ENCODE measurements around the gene ZNF382.
"Not testable (repeated sequence)": the region's sequence is repeated elsewhere in the genome, so short reads cannot be mapped to it uniquely, and the experiment has no call there.

Gene ZNF382

GRCh38 chr19:36577271-36577996, 27.7 kb upstream of the ZNF382 start:
- no peaks in the 10 kb centered on the region for H3K27me3 ChIP-seq (ENCODE audit: insufficient read depth, low read length, poor library complexity)
- peaks cover 16% of the 10 kb centered on the region for H3K4me1 ChIP-seq (ENCODE audit: insufficient read depth, low read length)
- TF ChIP-seq EZH2 (IDR thresholded peaks at IDR 0.05; ENCODE audit: borderline replicate concordance, low read depth, low read length, severe bottlenecking) (no peak), CTCF (IDR thresholded peaks at IDR 0.05; ENCODE audit: borderline replicate concordance, extremely low read depth, low read length, poor library complexity, severe bottlenecking) (no peak)
- H3K36me3 ChIP-seq (ENCODE audit: insufficient read depth, low read length), result peaks cover 57% of the 10 kb centered on the region
- H3K4me2 ChIP-seq (ENCODE audit: insufficient read depth, low read length), result no peak overlapping the region
- H3K9ac ChIP-seq (ENCODE audit: low read depth, low read length), result no peak overlapping the region
- H4K20me1 ChIP-seq (ENCODE audit: insufficient read depth, low read length), result 0 out of 2 replicates have a peak, but pooled peaks cover 2% of the 10 kb centered on the region
- H3K4me3 ChIP-seq (ENCODE audit: low read depth in 1 of 2, low read length in 2 of 2), result no peak overlapping the region
- no peak overlapping the region for H3K27ac ChIP-seq (ENCODE audit: low read length)
- no peak overlapping the region for H2AFZ ChIP-seq (ENCODE audit: low read depth, low read length)
- H3K79me2 ChIP-seq (ENCODE audit: insufficient read depth, low read length), result peaks cover 89% of the 10 kb centered on the region
- no peak for ATAC-seq (ENCODE audit: insufficient read depth, low read depth)
- H3K9me3 ChIP-seq (ENCODE audit: insufficient read depth, low read length, severe bottlenecking), result no peaks in the 10 kb centered on the region
- no peak for DNase-seq

- no peak for TF ChIP-seq EZH2 (IDR thresholded peaks at IDR 0.05; ENCODE audit: borderline replicate concordance, low read depth, low read length, severe bottlenecking)
- no peak for TF ChIP-seq CTCF (IDR thresholded peaks at IDR 0.05; ENCODE audit: borderline replicate concordance, extremely low read depth, low read length, poor library complexity, severe bottlenecking)
- H3K9me3 ChIP-seq (ENCODE audit: insufficient read depth, low read length, severe bottlenecking), result no peaks in the 10 kb centered on the region
- ATAC-seq (ENCODE audit: insufficient read depth, low read depth) (no peak), DNase-seq (no peak)
- H3K4me1 ChIP-seq (ENCODE audit: insufficient read depth, low read length), result peaks cover 9% of the 10 kb centered on the region
- peaks cover 79% of the 10 kb centered on the region for H3K79me2 ChIP-seq (ENCODE audit: insufficient read depth, low read length)
- H3K27ac ChIP-seq (ENCODE audit: low read length), result no peak overlapping the region
- 0 out of 2 replicates have a peak, but pooled peaks cover 2% of the 10 kb centered on the region for H4K20me1 ChIP-seq (ENCODE audit: insufficient read depth, low read length)
- H3K27me3 ChIP-seq (ENCODE audit: insufficient read depth, low read length, poor library complexity), result no peaks in the 10 kb centered on the region
- H3K9ac ChIP-seq (ENCODE audit: low read depth, low read length), result no peak overlapping the region
- H3K36me3 ChIP-seq (ENCODE audit: insufficient read depth, low read length), result peaks cover 70% of the 10 kb centered on the region
- no peak overlapping the region for H3K4me3 ChIP-seq (ENCODE audit: low read depth in 1 of 2, low read length in 2 of 2)
- no peak overlapping the region for H3K4me2 ChIP-seq (ENCODE audit: insufficient read depth, low read length)
- no peak overlapping the region for H2AFZ ChIP-seq (ENCODE audit: low read depth, low read length)
Observed at GRCh38 chr19:36579255-36579654, 25.9 kb upstream of the ZNF382 start.

- not testable (repeated sequence) for H3K4me2 ChIP-seq (ENCODE audit: insufficient read depth, low read length); ATAC-seq (ENCODE audit: insufficient read depth, low read depth); H4K20me1 ChIP-seq (ENCODE audit: insufficient read depth, low read length); H2AFZ ChIP-seq (ENCODE audit: low read depth, low read length); H3K9ac ChIP-seq (ENCODE audit: low read depth, low read length); H3K27ac ChIP-seq (ENCODE audit: low read length); H3K27me3 ChIP-seq (ENCODE audit: insufficient read depth, low read length, poor library complexity); H3K36me3 ChIP-seq (ENCODE audit: insufficient read depth, low read length); H3K9me3 ChIP-seq (ENCODE audit: insufficient read depth, low read length, severe bottlenecking); DNase-seq; H3K4me3 ChIP-seq (ENCODE audit: low read depth in 1 of 2, low read length in 2 of 2)
- H3K4me1 ChIP-seq (ENCODE audit: insufficient read depth, low read length), result peaks cover 37% of the 10 kb centered on the region
- peaks cover 94% of the 10 kb centered on the region for H3K79me2 ChIP-seq (ENCODE audit: insufficient read depth, low read length)
Observed at GRCh38 chr19:36602681-36603080, 2.4 kb upstream of the ZNF382 start.

GRCh38 chr19:36604656-36605100, 435 bp upstream of the ZNF382 start:
- ATAC-seq (ENCODE audit: insufficient read depth, low read depth), result peak; percentile 84
- Histone ChIP-seq H3K9me3 (ENCODE audit: insufficient read depth, low read length, severe bottlenecking) (no peaks in the 10 kb centered on the region), H3K9ac (ENCODE audit: low read depth, low read length) (peak overlapping the region; percentile 84), H3K27ac (ENCODE audit: low read length) (peak overlapping the region; percentile 92), H3K79me2 (ENCODE audit: insufficient read depth, low read length) (peaks cover 74% of the 10 kb centered on the region), H4K20me1 (ENCODE audit: insufficient read depth, low read length) (peaks cover 9% of the 10 kb centered on the region), H3K4me2 (ENCODE audit: insufficient read depth, low read length) (peak overlapping the region; percentile 92), H2AFZ (ENCODE audit: low read depth, low read length) (peak overlapping the region; percentile 97), H3K36me3 (ENCODE audit: insufficient read depth, low read length) (peaks cover 28% of the 10 kb centered on the region), H3K4me1 (ENCODE audit: insufficient read depth, low read length) (peaks cover 39% of the 10 kb centered on the region), H3K4me3 (ENCODE audit: low read depth in 1 of 2, low read length in 2 of 2) (peak overlapping the region; percentile 63 to 80), H3K27me3 (ENCODE audit: insufficient read depth, low read length, poor library complexity) (no peaks in the 10 kb centered on the region)
- peak; percentile 89 for DNase-seq
- no peak for TF ChIP-seq CTCF (IDR thresholded peaks at IDR 0.05; ENCODE audit: borderline replicate concordance, extremely low read depth, low read length, poor library complexity, severe bottlenecking)
- TF ChIP-seq EZH2 (IDR thresholded peaks at IDR 0.05; ENCODE audit: borderline replicate concordance, low read depth, low read length, severe bottlenecking), result no peak
